Stimulated activated naive B cell treated with anti-CD40 and anti-IgM and Interleukin-4, amounts not matched to agents 10 μg/mL and 1 μg/mL and 100 μg/mL, for 72 hours (primary cell): Measurements from ENCODE around the gene COQ9.
"Not testable (repeated sequence)": the region's sequence is repeated elsewhere in the genome, so short reads cannot be mapped to it uniquely, and the experiment has no call there.

Source experiments
- ATAC-seq, 2 donors: fragments of 150-1000 bp; cut with Tn5 transposase; replicated peaks; 2 replicates each; pipeline ENCODE4 v1.10.0; 2021; ENCODE audit warnings: moderate library complexity in 1 of 2
- DNase-seq: peaks from one replicate; pipeline ENCODE4 v3.0.0; 2021
- H3K27ac Mint-ChIP-seq: one replicate; pipeline ENCODE4 v1.8.0; 2022; ENCODE audit warnings: mild to moderate bottlenecking, mixed read lengths
- H3K27me3 Mint-ChIP-seq, 2 donors: one replicate each; pipeline ENCODE4 v1.8.0; 2022; ENCODE audit warnings: mixed read lengths in 2 of 2
- H3K36me3 Mint-ChIP-seq, 2 donors: one replicate each; pipeline ENCODE4 v1.8.0; 2022; ENCODE audit warnings: mixed read lengths in 2 of 2, mild to moderate bottlenecking in 1 of 2
- H3K4me1 Mint-ChIP-seq, 2 donors: one replicate each; pipeline ENCODE4 v1.8.0; 2022; ENCODE audit warnings: mixed read lengths in 2 of 2, mild to moderate bottlenecking in 1 of 2
- H3K4me3 Mint-ChIP-seq, 2 donors: one replicate each; pipeline ENCODE4 v1.8.0; 2022; ENCODE audit warnings: mild to moderate bottlenecking in 2 of 2, mixed read lengths in 2 of 2, moderate library complexity in 1 of 2
- H3K9me3 Mint-ChIP-seq, 2 donors: one replicate each; pipeline ENCODE4 v1.8.0; 2022; ENCODE audit warnings: mixed read lengths in 2 of 2, mild to moderate bottlenecking in 1 of 2

COQ9 gene

DNA sequence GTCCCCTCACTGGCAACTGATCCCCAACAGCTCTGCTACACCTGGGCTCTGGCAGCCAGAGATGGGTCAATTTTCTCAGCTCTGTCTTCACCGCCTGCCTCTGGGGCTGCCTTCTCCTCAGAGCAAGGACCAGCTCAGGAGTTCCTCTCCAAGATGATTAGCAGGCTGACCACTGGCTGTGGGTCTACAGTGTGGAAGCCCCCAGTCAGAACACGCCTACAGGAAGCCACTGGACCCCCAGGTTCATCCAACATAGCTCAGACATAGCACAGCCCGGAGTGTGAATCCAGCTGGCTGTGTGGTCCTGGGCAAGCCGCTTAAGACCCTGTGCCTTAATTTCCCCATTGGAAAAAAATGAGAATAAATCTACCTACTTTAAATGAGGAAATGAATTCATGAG is 34.1 kb downstream of the COQ9 start:
- Mint-ChIP-seq H3K36me3 (no peaks in the 10 kb centered on the region), H3K9me3 (no peaks in the 10 kb centered on the region), H3K4me1 (peaks cover 28 to 51% of the 10 kb centered on the region in 2 donors), H3K27ac (no peak overlapping the region), H3K4me3 (no peak overlapping the region), H3K27me3 (peaks cover 36 to 63% of the 10 kb centered on the region in 2 donors)
- no peak for DNase-seq
- ATAC-seq: no peak

DNA sequence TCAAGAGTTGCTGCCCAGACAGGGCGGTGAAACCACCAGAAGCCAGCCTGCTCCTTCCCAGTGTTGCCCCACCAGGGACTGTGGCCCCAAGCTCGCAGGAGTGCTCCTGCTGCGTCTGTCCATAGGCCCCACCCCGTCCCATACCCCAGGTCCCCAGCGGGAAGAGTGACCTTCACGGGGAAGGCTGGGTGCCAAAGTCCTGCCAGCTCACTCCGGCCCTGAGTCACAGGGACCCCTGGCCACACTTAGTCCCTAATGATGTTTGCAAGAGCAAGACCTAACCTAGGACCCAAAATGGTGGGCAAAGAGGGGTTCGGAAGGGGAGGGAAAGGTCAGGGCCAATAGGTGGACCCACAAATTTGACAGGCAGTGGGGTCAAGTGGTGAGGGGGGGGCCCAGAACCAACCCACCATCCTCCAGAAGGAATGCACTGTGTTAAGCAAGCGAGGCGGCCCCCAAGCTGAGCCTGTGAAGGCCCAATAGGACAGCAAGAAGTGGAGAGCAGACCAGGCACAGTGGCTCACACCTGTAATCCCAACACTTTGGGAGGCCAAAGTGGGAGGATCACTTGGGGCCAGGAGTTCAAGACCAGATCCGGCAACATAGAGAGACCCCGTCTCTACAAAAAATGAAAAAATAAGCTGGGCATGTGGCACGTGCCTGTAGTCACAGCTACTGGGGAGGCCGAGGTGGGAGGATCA is 35.7 kb downstream of the COQ9 start:
- Mint-ChIP-seq H3K4me3 (no peak overlapping the region), H3K27ac (no peak overlapping the region), H3K27me3 (peaks cover 36 to 63% of the 10 kb centered on the region in 2 donors), H3K4me1 (peaks cover 32 to 45% of the 10 kb centered on the region in 2 donors), H3K9me3 (no peaks in the 10 kb centered on the region), H3K36me3 (no peaks in the 10 kb centered on the region)
- no peak for DNase-seq
- no peak for ATAC-seq

DNA sequence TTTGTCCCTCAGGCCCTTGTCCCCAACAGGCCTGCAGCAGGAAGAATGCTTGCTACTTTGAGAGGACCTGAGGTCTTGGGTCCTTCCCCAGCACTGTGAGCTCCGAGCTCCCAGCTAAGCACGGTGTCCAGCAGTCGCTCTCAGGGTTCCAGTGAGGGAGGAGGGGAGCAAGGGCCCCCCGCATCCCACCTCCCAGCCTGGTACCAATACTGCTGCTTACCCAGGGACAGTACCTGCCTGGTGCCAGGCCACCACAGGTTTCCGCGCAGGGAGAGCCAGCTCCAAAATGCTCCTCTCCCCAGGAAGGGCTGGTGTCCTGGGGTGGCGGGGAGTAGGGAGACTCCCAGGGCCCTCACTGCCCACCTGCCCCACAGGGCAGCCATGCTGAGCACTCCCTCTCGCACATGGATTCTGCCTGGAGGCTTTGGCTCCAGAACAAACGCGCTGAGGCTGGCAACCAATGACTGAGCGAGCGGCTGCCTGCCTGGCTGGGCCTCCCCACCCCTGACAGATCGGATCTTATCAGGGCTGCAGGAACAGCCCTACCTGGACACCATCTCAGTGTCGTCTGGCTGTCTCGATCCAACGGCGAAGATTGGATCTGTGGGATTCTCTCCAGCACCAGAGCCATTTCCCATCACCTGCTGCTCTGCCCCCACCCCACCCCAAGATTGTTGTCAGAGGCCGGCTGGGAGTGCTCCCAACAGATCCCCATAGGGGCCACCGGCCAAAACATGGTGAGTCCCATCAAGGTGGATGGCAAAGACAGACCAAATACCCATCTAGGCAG is 36.6 kb downstream of the COQ9 start:
- H3K27me3 Mint-ChIP-seq: peaks cover 36 to 58% of the 10 kb centered on the region in 2 donors
- peaks cover 25 to 36% of the 10 kb centered on the region in 2 donors for H3K4me1 Mint-ChIP-seq
- no peak overlapping the region for H3K27ac Mint-ChIP-seq
- ATAC-seq (no peak), DNase-seq (no peak)
- H3K36me3 Mint-ChIP-seq: no peaks in the 10 kb centered on the region
- no peaks in the 10 kb centered on the region for H3K9me3 Mint-ChIP-seq
- H3K4me3 Mint-ChIP-seq: no peak overlapping the region

DNA sequence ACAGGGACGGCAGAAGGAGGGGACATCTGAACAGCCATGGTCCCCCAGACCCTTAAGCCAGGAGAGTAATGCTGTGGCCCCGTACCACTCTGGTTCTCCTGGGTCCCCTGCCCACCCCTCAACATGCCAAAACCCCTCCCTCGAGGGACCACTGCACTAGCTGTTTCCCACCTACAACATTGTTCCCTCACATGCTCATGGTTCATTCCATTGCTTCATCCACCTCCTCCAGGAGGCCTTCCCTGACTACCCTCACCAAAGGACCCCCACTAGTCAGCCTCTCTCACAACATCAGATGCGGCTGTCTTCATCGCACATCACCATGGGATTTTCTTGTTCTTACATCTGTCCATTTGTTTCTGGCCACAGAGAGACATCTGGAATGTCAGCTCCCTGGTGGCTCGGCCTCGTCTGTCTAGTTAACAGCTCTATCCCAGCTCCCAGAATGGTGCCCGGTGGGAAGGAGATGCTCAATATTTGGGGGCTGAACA is 37.3 kb downstream of the COQ9 start:
- Mint-ChIP-seq H3K4me1 (peaks cover 22 to 29% of the 10 kb centered on the region in 2 donors), H3K36me3 (no peaks in the 10 kb centered on the region), H3K4me3 (no peak overlapping the region), H3K27ac (no peak overlapping the region), H3K27me3 (peaks cover 33 to 55% of the 10 kb centered on the region in 2 donors), H3K9me3 (no peaks in the 10 kb centered on the region)
- ATAC-seq (no peak), DNase-seq (no peak)

DNA sequence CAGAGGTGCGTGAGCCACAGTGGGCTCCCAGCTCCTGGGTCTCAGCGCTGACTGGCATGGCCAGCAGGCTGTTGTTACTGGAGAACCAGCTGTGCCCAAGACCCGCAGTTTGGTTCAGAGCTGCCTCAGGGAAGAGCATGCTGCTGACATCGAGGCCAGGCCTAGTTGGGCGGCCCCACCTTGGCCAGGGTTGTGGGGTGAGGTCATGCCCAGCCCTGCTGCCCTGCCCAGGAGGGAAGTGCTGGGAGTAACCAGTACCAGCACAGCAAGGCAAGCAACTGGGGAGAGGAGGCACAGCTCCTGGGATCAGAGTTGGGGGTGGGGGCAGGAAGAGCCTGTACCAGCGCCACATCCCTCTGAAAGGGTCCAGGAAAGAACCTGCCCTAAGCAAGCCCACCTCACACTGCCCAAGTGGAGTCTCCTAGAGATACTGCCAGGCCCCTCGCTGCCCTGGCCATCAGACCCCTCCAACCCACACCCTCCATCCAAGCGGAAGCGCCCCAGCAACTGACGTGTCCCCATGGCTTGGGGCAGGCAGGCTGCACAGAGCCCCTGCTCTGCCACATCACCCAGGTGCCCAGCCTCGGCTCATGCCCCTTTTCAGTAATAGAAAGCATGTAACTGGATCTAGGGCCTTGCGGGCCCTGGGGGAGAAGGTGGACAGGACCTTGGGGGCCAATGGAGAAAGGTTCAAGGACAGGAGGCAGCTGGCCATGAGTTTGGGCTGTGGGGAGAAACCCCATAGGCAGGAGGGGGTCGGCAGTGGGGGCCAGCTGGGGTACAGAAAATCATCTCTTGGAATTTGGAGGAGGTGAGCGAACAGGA is 38.0 kb downstream of the COQ9 start:
- Mint-ChIP-seq H3K36me3 (no peaks in the 10 kb centered on the region), H3K9me3 (no peaks in the 10 kb centered on the region), H3K27me3 (peaks cover 30 to 50% of the 10 kb centered on the region in 2 donors), H3K27ac (peak overlapping the region; percentile 16), H3K4me3 (peak overlapping the region; percentile 83 to 87), H3K4me1 (peaks cover 15 to 24% of the 10 kb centered on the region in 2 donors)
- DNase-seq: no peak
- no peak for ATAC-seq

DNA sequence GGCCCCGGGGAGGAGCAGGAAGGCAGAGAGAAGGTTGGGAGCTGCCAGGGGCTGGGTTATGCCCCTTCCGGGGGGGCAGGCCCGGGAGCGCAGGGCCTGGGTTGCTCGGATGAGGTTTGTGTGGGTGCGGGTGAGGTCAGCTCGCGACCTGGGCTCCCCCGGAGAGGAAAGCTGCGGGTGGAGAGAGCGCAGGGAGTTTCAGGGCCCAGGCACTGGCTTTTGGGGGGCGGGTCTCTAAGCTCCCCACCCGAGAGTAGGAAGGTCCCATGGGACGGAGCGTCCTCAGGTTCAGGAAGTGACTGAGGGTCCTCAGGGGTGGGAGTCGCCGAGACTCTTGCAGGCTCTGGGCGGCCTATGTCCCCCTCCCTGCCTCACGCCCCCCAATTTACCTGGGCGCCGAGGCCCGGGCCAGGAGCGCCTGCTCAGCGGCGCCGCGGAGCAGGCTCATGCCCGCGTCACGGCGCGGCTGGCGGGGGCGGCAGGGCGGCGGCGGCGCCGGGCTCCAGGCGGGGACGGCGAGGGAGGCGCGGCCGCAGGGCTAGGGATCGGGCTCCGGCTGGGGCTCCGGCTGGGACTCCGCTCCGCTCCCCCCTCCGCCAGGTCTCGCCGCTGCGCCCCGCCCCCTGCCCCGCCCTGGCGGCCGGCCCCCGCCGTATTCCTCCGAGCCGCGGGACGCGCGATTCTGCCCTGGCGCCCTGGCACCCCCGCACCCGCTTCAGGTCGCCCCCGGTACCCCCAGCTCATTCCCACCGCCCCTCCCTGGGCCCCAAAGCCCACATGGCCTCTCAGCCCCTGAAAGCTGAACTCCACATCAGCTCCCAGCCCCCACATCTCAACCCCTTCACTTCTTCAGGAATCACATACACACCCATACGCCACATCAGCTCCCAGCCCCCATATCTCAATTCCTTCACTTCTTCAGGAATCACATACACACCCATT is 38.9 kb downstream of the COQ9 start, which contains the start of gene DOK4:
Gene DOK4 (minus strand): TSS at position 578 of the 942 bp plus-strand sequence. CDS start 6,986 bp downstream, outside the sequence.
- Mint-ChIP-seq H3K4me3 (peak within 1 kb of the TSS; percentile 84 to 87), H3K27ac (peak within 1 kb of the TSS; percentile 43), H3K36me3 (no peaks in the 10 kb centered on the region), H3K27me3 (peaks cover 22 to 41% of the 10 kb centered on the region in 2 donors), H3K9me3 (no peaks in the 10 kb centered on the region), H3K4me1 (peaks cover 14 to 21% of the 10 kb centered on the region in 2 donors)
- DNase-seq (peak; percentile 45), ATAC-seq (peak; percentile 94)

DNA sequence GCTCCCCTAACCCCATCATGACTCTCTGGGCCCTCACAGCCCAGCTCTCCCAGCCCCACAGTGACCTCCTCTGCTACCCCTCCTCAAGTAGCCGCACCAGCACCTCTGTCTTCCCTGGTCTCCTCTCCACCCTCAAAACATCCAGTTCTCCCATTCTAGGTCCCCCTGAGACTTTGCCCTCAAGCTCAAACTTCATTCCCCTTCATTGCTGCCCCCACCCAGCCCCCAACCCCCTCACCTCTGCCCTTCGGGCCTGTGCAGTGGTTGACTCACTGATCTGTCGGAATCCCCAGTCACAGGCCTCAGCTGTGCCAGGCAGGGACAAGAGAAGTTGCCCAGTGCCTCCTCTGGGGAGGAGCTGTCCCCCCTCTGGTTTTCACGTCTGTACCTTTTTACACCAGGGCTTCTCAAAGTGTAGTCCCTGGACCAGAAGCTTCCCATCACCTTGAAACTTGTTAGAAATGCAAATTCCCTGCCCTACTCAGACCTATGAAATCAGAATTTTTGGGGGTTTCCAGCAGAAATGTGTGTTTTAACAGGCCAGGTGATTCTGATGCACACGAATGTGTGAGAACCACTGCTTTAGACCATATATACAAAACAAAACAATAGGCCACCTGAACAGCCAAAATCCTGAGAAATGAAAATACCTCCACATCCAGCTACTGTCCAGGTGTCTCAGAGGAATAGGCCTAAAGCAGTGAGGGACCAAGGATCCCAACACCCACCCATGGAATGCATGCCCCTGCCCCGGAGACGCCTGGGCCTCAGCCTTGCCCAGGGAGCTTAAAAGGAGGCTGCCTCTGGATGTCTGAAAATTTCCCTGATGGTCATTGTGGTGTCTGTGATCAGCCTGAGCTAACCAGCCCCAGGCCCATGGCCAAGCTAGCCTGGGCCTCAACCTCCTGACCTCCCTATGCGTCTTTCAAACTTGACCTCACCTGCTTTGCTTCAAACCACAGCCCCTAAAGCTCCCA is 39.9 kb downstream of the COQ9 start:
- DNase-seq (no peak), ATAC-seq (no peak)
- H3K4me1 Mint-ChIP-seq: peaks cover 14 to 21% of the 10 kb centered on the region in 2 donors
- peak overlapping the region; percentile 43 for H3K27ac Mint-ChIP-seq
- peaks cover 18 to 31% of the 10 kb centered on the region in 2 donors for H3K27me3 Mint-ChIP-seq
- H3K36me3 Mint-ChIP-seq: no peaks in the 10 kb centered on the region
- no peaks in the 10 kb centered on the region for H3K9me3 Mint-ChIP-seq
- peak overlapping the region; percentile 80 to 84 for H3K4me3 Mint-ChIP-seq

DNA sequence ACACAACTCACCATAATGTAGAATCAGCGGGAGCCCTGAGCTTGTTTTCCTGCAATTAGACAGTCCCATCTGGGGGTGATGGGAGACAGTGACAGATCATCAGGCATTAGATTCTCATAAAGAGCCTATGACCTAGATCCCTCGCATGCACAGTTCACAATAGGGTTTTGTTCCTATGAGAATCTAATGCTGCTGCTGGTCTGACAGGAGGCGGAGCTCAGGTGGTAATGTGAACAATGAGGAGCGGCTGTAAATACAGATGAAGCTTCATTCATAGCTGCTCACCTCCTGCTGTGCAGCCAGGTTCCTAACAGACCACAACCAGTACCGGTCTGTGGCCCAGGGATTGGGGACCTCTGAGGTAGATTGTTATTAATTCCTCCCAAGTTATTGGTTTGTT is 42.0 kb downstream of the COQ9 start:
- no peak for DNase-seq
- H3K36me3 Mint-ChIP-seq: no peaks in the 10 kb centered on the region
- H3K27me3 Mint-ChIP-seq: peaks cover 14 to 17% of the 10 kb centered on the region in 2 donors
- H3K4me3 Mint-ChIP-seq: no peak overlapping the region
- H3K9me3 Mint-ChIP-seq: no peaks in the 10 kb centered on the region
- peaks cover 17 to 28% of the 10 kb centered on the region in 2 donors for H3K4me1 Mint-ChIP-seq
- ATAC-seq: no peak
- H3K27ac Mint-ChIP-seq: no peak overlapping the region

DNA sequence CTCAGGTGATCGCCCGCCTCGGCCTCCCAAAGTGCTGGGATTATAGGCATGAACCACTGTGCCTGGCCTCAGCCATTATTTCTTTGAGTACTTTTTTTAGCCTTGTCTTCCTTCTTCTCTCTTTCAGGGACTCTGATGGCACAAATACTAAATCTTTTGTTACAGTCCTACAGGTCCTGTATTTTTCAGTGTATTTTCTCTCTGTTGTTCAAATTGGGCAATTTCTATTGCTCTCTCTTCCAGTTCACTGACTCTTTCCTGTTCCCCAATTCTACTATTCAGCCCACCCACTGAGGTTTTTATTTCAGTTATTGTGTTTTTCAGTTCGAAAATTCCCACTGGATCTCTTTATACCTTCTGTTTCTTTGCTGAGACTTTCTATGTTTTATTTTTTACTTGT is 46.5 kb downstream of the COQ9 start:
- DNase-seq: no peak
- Mint-ChIP-seq H3K4me3 (no peak overlapping the region), H3K36me3 (no peaks in the 10 kb centered on the region), H3K27ac (no peak overlapping the region), H3K9me3 (no peaks in the 10 kb centered on the region), H3K27me3 (peaks cover 0 to 4% of the 10 kb centered on the region in 2 donors), H3K4me1 (peaks cover 7 to 9% of the 10 kb centered on the region in 2 donors)
- no peak for ATAC-seq

DNA sequence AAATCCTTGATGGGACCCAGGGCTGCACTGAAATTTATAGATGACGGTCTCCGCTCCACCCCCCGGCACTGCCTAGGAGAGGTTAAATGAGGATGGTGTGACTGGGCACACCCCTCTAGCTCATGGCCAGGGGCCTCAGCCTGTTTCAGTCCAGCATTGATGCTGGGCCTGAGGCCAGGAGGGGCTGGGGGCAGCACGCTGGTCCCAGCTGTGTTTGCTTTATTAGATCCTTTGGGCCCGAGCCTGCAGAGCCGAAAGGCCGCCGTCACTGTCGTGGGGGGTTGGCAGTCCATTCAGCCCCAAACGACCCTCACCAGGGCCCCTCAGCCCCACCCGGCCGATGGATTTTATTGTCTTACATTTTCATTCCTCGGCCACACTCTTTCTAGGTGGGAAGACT is 49.8 kb downstream of the COQ9 start:
- Mint-ChIP-seq H3K27me3 (peaks cover 0 to 8% of the 10 kb centered on the region in 2 donors), H3K36me3 (no peaks in the 10 kb centered on the region), H3K4me3 (no peak overlapping the region), H3K4me1 (peaks cover 12 to 17% of the 10 kb centered on the region in 2 donors), H3K27ac (no peak overlapping the region), H3K9me3 (no peaks in the 10 kb centered on the region)
- no peak for DNase-seq
- ATAC-seq: no peak

DNA sequence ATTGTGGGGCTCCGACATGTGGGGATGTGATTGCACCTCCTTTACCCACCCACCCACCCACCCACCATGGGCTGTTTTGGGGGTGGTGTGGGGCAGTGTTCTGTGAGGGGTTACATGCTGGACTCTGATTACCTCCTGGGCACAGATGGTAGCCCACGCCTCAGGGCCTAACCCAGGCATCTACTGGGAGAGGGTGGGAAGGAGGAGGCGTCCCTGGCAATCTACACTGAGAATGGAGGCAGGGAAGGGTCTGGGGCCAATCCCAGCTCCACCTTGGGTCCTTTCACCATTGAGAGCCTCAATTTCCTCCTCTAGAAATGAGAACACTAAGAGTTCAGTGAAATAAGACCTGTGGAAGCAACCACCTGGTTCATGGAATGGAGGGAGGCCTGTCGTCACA is 50.8 kb downstream of the COQ9 start:
- Mint-ChIP-seq H3K9me3 (no peaks in the 10 kb centered on the region), H3K27ac (no peak overlapping the region), H3K36me3 (no peaks in the 10 kb centered on the region), H3K4me1 (peaks cover 15 to 23% of the 10 kb centered on the region in 2 donors), H3K27me3 (peaks cover 5 to 11% of the 10 kb centered on the region in 2 donors), H3K4me3 (no peak overlapping the region)
- ATAC-seq (no peak), DNase-seq (no peak)

DNA sequence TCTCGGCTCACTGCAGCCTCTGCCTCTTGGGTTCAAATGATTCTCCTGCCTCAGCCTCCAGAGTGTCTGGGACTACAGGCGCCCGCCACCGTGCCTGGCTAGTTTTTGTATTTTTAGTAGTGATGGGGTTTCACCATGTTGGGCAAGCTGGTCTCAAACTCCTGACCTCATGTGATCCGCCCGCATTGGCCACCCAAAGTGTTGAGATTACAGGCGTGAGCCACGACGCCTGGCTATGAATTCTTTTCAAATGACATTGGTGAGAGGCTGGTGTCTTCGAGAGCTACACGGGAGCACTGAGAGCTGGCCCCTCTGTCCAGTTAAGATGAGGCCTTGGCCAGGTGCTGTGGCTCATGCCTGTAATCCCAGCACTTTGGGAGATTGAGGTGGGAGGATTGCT is 52.7 kb downstream of the COQ9 start:
- not testable (repeated sequence) for H3K36me3 Mint-ChIP-seq, DNase-seq, H3K9me3 Mint-ChIP-seq, H3K4me3 Mint-ChIP-seq, H3K27ac Mint-ChIP-seq, ATAC-seq
- peaks cover 12 to 13% of the 10 kb centered on the region in 2 donors for H3K27me3 Mint-ChIP-seq
- H3K4me1 Mint-ChIP-seq: peaks cover 8 to 15% of the 10 kb centered on the region in 2 donors
